HepG2 (cell line): ENCODE results near the gene P2RY11. TPM values are rescaled to one million over a fixed set of nuclear protein-coding genes. Genes with fewer than 3 reads are reported as not detected.

Experiments used
- ATAC-seq: fragments of 200-7000 bp; cut with Tn5 transposase; 3 replicates; pipeline ENCODE4 v1.9.1; 2020; ENCODE audit warnings: mild to moderate bottlenecking, moderate library complexity
- BruUV-seq: library from RNA; stranded (reverse); fragments of 400-500 nt; replicated peaks from 2 replicates; lab custom pipeline; 2021; lab: Mats Ljungman, UMichigan
- CTCF ChIA-PET: fragments of 300-600 bp; formaldehyde crosslinking; extraction: SDS; loops from one replicate; lab custom pipeline; 2021; ENCODE audit warnings: low total read pairs, inconsistent platforms, low intra/inter-chr PET ratio; lab: Yijun Ruan, JAX
- POLR2A ChIA-PET: fragments of 350-600 bp; sonication (Branson Sonifier 250); formaldehyde crosslinking; loops from one replicate; lab custom pipeline; 2020; ENCODE audit warnings: antibody characterized with exemption, inconsistent platforms; lab: Yijun Ruan, JAX
- DNase-seq: peaks from one replicate; pipeline ENCODE4 v3.0.0-alpha.2; 2015; ENCODE audit warnings: low spot score
- FAIRE-seq: peaks from 3 replicates; lab custom pipeline; 2011; peaks lifted over from hg19 to GRCh38; lab: Jason Lieb, UNC
- H2AFZ ChIP-seq: one replicate; pipeline ENCODE4 v1.6.1; 2011; ENCODE audit warnings: low read length, inconsistent platforms
- H3K27ac ChIP-seq: fragments of 300-600 bp; 3 replicates; pipeline ENCODE4 v1.8.0; 2011; ENCODE audit warnings: mixed run types, mild to moderate bottlenecking, mixed read lengths, low read length, inconsistent platforms; ENCODE audit not compliant: insufficient read depth; ENCODE audit errors: extremely low read length
- H3K27me3 ChIP-seq, 2 experiments: fragments of 200-600 bp in 1 of 2; 2 replicates in 1 of 2; 3 replicates in 1 of 2; pipeline versions ENCODE4 v1.6.0 to v1.8.0; 2011; ENCODE audit warnings: low read length in 2 of 2, mild to moderate bottlenecking in 2 of 2, moderate library complexity in 2 of 2, inconsistent platforms in 1 of 2; ENCODE audit not compliant: insufficient read depth in 2 of 2, control insufficient read depth in 1 of 2
- H3K36me3 ChIP-seq, 2 experiments: fragments of 200-600 bp in 1 of 2; replicated peaks in 1 of 2; 2 replicates in 1 of 2; 3 replicates in 1 of 2; pipeline versions ENCODE4 v1.5.1 to v1.8.0; 2011; ENCODE audit warnings: low read length in 2 of 2, inconsistent platforms in 1 of 2; ENCODE audit not compliant: insufficient read depth in 2 of 2, control insufficient read depth in 1 of 2
- H3K4me1 ChIP-seq: 2 replicates; pipeline ENCODE4 v1.5.1; 2012; ENCODE audit warnings: low read length, inconsistent platforms; ENCODE audit not compliant: insufficient read depth
- H3K4me2 ChIP-seq: 2 replicates; pipeline ENCODE4 v1.6.0; 2011; ENCODE audit warnings: low read depth, low read length, inconsistent platforms
- H3K4me3 ChIP-seq, 3 experiments: fragments of 200-600 bp in 1 of 3; sonication (generic), shearing (Covaris generic) in 1 of 3; replicated peaks in 1 of 3; 2 replicates each; pipeline ENCODE4 v1.5.1; 2011 to 2016; ENCODE audit warnings: low read length in 3 of 3, inconsistent platforms in 2 of 3, low read depth in 2 of 3, mild to moderate bottlenecking in 2 of 3, control low read depth in 1 of 3, mixed read lengths in 1 of 3; ENCODE audit not compliant: insufficient read depth in 1 of 3
- H3K79me2 ChIP-seq: one replicate; pipeline ENCODE4 v1.6.1; 2011; ENCODE audit warnings: low read length, inconsistent platforms; ENCODE audit not compliant: insufficient read depth
- H3K9ac ChIP-seq: 2 replicates; pipeline ENCODE4 v1.6.0; 2011; ENCODE audit warnings: mild to moderate bottlenecking, low read depth, low read length, inconsistent platforms; ENCODE audit not compliant: insufficient read depth
- H3K9me3 ChIP-seq: 2 replicates; pipeline ENCODE4 v1.5.1; 2012; ENCODE audit warnings: mild to moderate bottlenecking, low read length
- H4K20me1 ChIP-seq: 2 replicates; pipeline ENCODE4 v1.6.0; 2011; ENCODE audit warnings: inconsistent platforms, mild to moderate bottlenecking, low read length, moderate library complexity; ENCODE audit not compliant: insufficient read depth
- BRD4 ChIP-seq: sonication (generic); formaldehyde crosslinking; IDR thresholded peaks from 2 replicates; pipeline ENCODE4 v1.4.0; 2020; ENCODE audit warnings: missing genetic modification reagents
- CEBPB ChIP-seq: IDR thresholded peaks from 2 replicates; pipeline ENCODE4 v1.6.1; 2011; ENCODE audit warnings: low read depth, low read length, improper control_type of control experiment, borderline replicate concordance
- EZH2 ChIP-seq: conservative IDR thresholded peaks from 2 replicates; pipeline ENCODE4 v1.6.1; 2012; ENCODE audit warnings: mild to moderate bottlenecking, low read depth, low read length, moderate library complexity
- HNRNPUL1 ChIP-seq: fragments of 200-400 bp; formaldehyde crosslinking; IDR thresholded peaks from 2 replicates; pipeline ENCODE4 v1.6.1; 2017; ENCODE audit warnings: low read depth, mild to moderate bottlenecking, low read length, moderate library complexity
- MTF2 ChIP-seq: sonication (generic); formaldehyde crosslinking; IDR thresholded peaks from 2 replicates; pipeline ENCODE4 v1.5.0; 2020; ENCODE audit warnings: missing genetic modification reagents, borderline replicate concordance
- POLR2AphosphoS5 ChIP-seq: IDR thresholded peaks from 2 replicates; pipeline ENCODE4 v1.6.1; 2012; ENCODE audit warnings: low read depth, low read length
- RAD21 ChIP-seq: fragments of 450-650 bp; formaldehyde crosslinking; IDR thresholded peaks from 2 replicates; pipeline ENCODE4 v1.5.0; 2020; ENCODE audit warnings: mild to moderate bottlenecking
- RARG ChIP-seq: sonication (generic); formaldehyde crosslinking; IDR thresholded peaks from 2 replicates; pipeline ENCODE4 v1.4.0; 2020; ENCODE audit warnings: low read depth, mild to moderate bottlenecking, missing genetic modification reagents
- STAG1 ChIP-seq: sonication (generic); formaldehyde crosslinking; IDR thresholded peaks from 2 replicates; pipeline ENCODE4 v1.4.0; 2020; ENCODE audit warnings: missing genetic modification reagents
- TBX2 ChIP-seq: sonication (generic); formaldehyde crosslinking; IDR thresholded peaks from 2 replicates; pipeline ENCODE4 v1.5.0; 2020; ENCODE audit warnings: missing genetic modification reagents, mild to moderate bottlenecking, borderline replicate concordance
- TCF12 ChIP-seq, 2 experiments: fragments of 450-650 bp in 1 of 2; sonication (generic) in 1 of 2; formaldehyde crosslinking in 1 of 2; IDR thresholded peaks; 2 replicates each; pipeline versions ENCODE4 v1.6.1 to v1.8.0; 2017 to 2022; ENCODE audit warnings: antibody characterized with exemption in 1 of 2, mild to moderate bottlenecking in 1 of 2, missing genetic modification reagents in 1 of 2, moderate library complexity in 1 of 2
- ZNF180 ChIP-seq: sonication (generic); formaldehyde crosslinking; IDR thresholded peaks from 2 replicates; pipeline ENCODE4 v1.4.0; 2020; ENCODE audit warnings: low read depth, missing genetic modification reagents, borderline replicate concordance
- ZNF501 ChIP-seq: sonication (generic); formaldehyde crosslinking; IDR thresholded peaks from 2 replicates; pipeline ENCODE4 v1.5.1; 2020; ENCODE audit warnings: mild to moderate bottlenecking, moderate library complexity, missing genetic modification reagents
- ZNF572 ChIP-seq: sonication (generic); formaldehyde crosslinking; IDR thresholded peaks from 2 replicates; pipeline ENCODE4 v1.5.1; 2020; ENCODE audit warnings: mild to moderate bottlenecking, missing genetic modification reagents
- ZNF674 ChIP-seq: sonication (generic); formaldehyde crosslinking; IDR thresholded peaks from 2 replicates; pipeline ENCODE4 v1.5.0; 2020; ENCODE audit warnings: low read depth, mild to moderate bottlenecking, missing genetic modification reagents
- ZNF7 ChIP-seq: IDR thresholded peaks from 2 replicates; pipeline ENCODE4 v1.6.1; 2016; ENCODE audit warnings: missing biosample characterization, missing genetic modification reagents
- WGBS: methylation state at CpG from one replicate; pipeline ENCODE4 v1.1.6; 2017; ENCODE audit warnings: low lambda C conversion rate; 5-methylcytosine and 5-hydroxymethylcytosine counted together
- in situ Hi-C: cut with HindIII; loops from 2 replicates; pipeline ENCODE4 v1.10.0; 2017; ENCODE audit warnings: low pct_unique_long_range_greater_than_20kb; ENCODE audit not compliant: extremely low pct_ligation_motif_present
- intact Hi-C: fragments of 100-400 bp; cut with micrococcal nuclease; formaldehyde crosslinking; loops from one replicate; pipeline ENCODE4 v1.10.0; 2022; ENCODE audit not compliant: unreplicated experiment
- polyA plus RNA-seq, 8 experiments: library from polyadenylated mRNA; depleted of rRNA in 3 of 8; stranded (reverse) in 7 of 8; unstranded in 1 of 8; fragments of >200 nt; fragmentation: Illumina TruSeq in 4 of 8; extraction: Trizol in 4 of 8; gene quantifications; 2 replicates each; pipeline versions ENCODE4 v1.2.1 to v1.2.3, GENCODE V29; 2011 to 2016; ENCODE audit warnings: low read depth in 4 of 8, missing spikeins in 1 of 8, mixed read lengths in 1 of 8; ENCODE audit not compliant: insufficient read depth in 1 of 8
- total RNA-seq, 5 experiments: library from RNA; depleted of rRNA; stranded (reverse); fragments of >200 nt; fragmentation: Illumina TruSeq; extraction: Trizol; gene quantifications; 2 replicates each; pipeline ENCODE4 v1.2.3, GENCODE V29; 2016; ENCODE audit warnings: low read depth in 1 of 5
- TF ChIP-seq, protein P1 (sequence below): sonication (generic); formaldehyde crosslinking; IDR thresholded peaks from 2 replicates; pipeline ENCODE4 v1.9.0; 2021; ENCODE audit warnings: missing genetic modification reagents, borderline replicate concordance
- TF ChIP-seq, protein P2 (sequence below): sonication (generic); formaldehyde crosslinking; IDR thresholded peaks from 2 replicates; pipeline ENCODE4 v1.4.0; 2020; ENCODE audit warnings: missing genetic modification reagents, borderline replicate concordance

P2RY11 gene
- total and polyA plus RNA-seq, 2 of the 13 experiments (the other 11 are each of a cell fraction or from before 2014, with no cell fraction given) = 4.0 to 7.8 TPM

DNA sequence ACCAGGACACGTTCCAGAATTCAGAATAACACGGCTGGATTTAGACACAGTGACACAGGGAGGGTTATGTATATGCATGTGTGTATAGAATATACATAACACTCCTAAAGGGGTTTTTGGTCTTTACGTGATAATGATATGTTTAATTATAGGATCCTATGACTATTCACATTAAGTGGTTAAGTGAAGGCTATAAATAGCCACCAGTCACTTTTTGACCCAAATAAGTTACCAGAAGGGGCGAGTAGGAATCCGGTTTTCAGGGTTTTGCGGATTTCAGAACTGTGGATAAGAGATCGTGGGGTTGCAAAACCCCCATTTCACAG, 15.9 kb upstream of the P2RY11 start:
- H3K4me3 ChIP-seq = no peak overlapping the region
- FAIRE-seq (no peak), ATAC-seq (no peak), DNase-seq (no peak)
- peaks cover 23% of the 10 kb centered on the region for H3K4me1 ChIP-seq
- BruUV-seq = no TSS peak
- H3K27me3 ChIP-seq = no peaks in the 10 kb centered on the region
- H3K27ac ChIP-seq = no peak overlapping the region
- CTCF ChIA-PET = no interaction called here
- no peak overlapping the region for H3K4me2 ChIP-seq
- H3K9ac ChIP-seq = no peak overlapping the region
- H3K9me3 ChIP-seq = no peaks in the 10 kb centered on the region
- no peaks in the 10 kb centered on the region for H4K20me1 ChIP-seq
- H3K79me2 ChIP-seq = no peaks in the 10 kb centered on the region
- H3K36me3 ChIP-seq = peaks cover 0 to 2% of the 10 kb centered on the region in 2 experiments; a peak in 2 of 5 replicates
- in situ Hi-C loops (no loop called here), intact Hi-C loops (no loop called here)
- POLR2A ChIA-PET = interaction anchor here (0.6 kb wide), 1 partner anchor 76 kb away, joined by 3 read pairs; no protein-coding TSS in a partner anchor
- no peak overlapping the region for H2AFZ ChIP-seq
- 79% methylated on average over 7 of the region's 7 CpGs for WGBS
- TF ChIP-seq TCF12 (IDR thresholded peaks at IDR 0.05) (no peak), TCF12 (CRISPR knock-in tag; IDR thresholded peaks at IDR 0.05) (no peak), HNRNPUL1 (no peak), ZNF674 (CRISPR knock-in tag) (no peak), CEBPB (no peak), ZNF572 (CRISPR knock-in tag) (no peak), ZNF501 (CRISPR knock-in tag) (no peak), RAD21 (CRISPR knock-in tag) (no peak), ZNF180 (CRISPR knock-in tag) (no peak), EZH2 (no peak), RARG (no peak), TBX2 (no peak), BRD4 (CRISPR knock-in tag) (no peak), POLR2AphosphoS5 (no peak), STAG1 (CRISPR knock-in tag) (no peak), MTF2 (CRISPR knock-in tag) (no peak), ZNF7 (CRISPR knock-in tag) (no peak)
- TF ChIP-seq, protein P1, sequence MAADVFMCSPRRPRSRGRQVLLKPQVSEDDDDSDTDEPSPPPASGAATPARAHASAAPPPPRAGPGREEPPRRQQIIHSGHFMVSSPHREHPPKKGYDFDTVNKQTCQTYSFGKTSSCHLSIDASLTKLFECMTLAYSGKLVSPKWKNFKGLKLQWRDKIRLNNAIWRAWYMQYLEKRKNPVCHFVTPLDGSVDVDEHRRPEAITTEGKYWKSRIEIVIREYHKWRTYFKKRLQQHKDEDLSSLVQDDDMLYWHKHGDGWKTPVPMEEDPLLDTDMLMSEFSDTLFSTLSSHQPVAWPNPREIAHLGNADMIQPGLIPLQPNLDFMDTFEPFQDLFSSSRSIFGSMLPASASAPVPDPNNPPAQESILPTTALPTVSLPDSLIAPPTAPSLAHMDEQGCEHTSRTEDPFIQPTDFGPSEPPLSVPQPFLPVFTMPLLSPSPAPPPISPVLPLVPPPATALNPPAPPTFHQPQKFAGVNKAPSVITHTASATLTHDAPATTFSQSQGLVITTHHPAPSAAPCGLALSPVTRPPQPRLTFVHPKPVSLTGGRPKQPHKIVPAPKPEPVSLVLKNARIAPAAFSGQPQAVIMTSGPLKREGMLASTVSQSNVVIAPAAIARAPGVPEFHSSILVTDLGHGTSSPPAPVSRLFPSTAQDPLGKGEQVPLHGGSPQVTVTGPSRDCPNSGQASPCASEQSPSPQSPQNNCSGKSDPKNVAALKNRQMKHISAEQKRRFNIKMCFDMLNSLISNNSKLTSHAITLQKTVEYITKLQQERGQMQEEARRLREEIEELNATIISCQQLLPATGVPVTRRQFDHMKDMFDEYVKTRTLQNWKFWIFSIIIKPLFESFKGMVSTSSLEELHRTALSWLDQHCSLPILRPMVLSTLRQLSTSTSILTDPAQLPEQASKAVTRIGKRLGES = no peak
- TF ChIP-seq, protein P2, sequence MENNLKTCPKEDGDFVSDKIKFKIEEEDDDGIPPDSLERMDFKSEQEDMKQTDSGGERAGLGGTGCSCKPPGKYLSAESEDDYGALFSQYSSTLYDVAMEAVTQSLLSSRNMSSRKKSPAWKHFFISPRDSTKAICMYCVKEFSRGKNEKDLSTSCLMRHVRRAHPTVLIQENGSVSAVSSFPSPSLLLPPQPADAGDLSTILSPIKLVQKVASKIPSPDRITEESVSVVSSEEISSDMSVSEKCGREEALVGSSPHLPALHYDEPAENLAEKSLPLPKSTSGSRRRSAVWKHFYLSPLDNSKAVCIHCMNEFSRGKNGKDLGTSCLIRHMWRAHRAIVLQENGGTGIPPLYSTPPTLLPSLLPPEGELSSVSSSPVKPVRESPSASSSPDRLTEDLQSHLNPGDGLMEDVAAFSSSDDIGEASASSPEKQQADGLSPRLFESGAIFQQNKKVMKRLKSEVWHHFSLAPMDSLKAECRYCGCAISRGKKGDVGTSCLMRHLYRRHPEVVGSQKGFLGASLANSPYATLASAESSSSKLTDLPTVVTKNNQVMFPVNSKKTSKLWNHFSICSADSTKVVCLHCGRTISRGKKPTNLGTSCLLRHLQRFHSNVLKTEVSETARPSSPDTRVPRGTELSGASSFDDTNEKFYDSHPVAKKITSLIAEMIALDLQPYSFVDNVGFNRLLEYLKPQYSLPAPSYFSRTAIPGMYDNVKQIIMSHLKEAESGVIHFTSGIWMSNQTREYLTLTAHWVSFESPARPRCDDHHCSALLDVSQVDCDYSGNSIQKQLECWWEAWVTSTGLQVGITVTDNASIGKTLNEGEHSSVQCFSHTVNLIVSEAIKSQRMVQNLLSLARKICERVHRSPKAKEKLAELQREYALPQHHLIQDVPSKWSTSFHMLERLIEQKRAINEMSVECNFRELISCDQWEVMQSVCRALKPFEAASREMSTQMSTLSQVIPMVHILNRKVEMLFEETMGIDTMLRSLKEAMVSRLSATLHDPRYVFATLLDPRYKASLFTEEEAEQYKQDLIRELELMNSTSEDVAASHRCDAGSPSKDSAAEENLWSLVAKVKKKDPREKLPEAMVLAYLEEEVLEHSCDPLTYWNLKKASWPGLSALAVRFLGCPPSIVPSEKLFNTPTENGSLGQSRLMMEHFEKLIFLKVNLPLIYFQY (CRISPR knock-in tag) = no peak
